NCI-H1417 treated with DMSO at 0.1 percent for 48 hours (cell line): ENCODE data around the gene COQ4.
A peak's percentile ranks its signal among the peaks of the same experiment; 100 is the strongest.

Experiments
- DNase-seq: peaks from one replicate; lab custom pipeline; 2025; lab: John Stamatoyannopoulos, UW

The COQ4 gene

DNA sequence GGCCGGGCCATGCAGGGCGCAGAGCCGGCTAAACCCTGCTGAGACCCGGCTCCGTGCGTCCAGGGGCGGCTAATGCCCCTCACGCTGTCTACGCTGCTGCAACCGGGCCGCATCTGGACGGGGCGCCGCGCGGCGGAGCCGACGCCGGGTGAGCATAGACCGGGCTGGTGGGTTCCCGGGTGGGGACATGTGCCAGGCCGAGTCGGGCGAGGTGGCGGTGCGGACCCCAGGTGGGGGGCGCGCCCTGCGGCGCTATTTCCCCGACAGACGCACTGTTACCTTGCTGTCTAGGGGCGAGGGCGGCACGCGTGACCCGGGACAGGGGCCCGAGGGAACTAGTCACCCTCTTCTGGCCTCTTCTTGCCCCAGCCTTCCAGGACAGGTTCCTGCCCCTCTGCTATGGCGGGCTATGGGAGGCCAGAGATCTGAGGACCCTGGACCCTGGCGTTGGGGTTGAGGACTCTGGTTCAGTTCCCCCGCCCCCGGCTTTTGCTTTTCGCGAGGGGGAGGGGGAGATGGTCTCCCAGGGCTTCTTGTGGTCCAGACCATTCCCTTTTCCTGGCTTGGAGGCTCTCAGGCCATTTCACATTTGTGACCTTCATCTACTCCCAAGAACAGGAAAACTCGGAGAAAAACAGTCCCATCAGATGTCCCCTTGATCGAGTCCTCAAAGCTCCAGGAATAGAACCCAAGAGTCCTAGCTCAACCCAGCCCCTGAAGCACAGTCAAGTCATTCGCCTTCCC lies 18.2 kb downstream of the COQ4 start:
- DNase-seq: no peak

GRCh38 chr9:128341435-128341849 lies 18.8 kb downstream of the COQ4 start:
- no peak for DNase-seq

DNA sequence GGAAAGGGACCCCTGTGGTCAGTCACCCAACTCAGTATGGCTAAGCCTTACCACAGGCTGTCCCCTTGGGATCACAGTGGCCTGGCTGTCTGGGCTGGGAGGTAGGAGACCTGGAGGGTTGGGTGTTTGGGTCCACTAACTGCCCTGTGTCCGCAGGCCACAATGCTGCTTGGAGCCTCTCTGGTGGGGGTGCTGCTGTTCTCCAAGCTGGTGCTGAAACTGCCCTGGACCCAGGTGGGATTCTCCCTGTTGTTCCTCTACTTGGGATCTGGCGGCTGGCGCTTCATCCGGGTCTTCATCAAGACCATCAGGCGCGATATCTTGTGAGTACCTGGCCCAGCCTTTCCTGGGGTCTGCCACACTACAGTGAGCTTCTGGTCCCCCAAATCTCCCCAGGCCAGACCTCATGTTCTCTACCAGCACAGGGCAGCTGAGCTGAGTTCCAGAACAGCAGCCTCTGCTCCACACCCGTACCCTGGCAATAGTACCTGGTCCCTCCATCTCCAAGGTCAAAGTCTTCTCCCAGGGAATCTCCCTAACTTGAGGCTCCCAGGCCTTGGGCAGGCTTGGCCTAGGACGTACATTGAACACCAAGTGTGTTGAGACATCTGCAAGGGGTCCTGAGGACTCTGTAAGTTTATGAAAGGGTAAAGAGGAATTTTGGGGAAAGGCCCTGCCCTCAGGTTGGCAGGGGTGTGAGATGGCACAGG lies 20.5 kb downstream of the COQ4 start:
- DNase-seq: no peak

DNA sequence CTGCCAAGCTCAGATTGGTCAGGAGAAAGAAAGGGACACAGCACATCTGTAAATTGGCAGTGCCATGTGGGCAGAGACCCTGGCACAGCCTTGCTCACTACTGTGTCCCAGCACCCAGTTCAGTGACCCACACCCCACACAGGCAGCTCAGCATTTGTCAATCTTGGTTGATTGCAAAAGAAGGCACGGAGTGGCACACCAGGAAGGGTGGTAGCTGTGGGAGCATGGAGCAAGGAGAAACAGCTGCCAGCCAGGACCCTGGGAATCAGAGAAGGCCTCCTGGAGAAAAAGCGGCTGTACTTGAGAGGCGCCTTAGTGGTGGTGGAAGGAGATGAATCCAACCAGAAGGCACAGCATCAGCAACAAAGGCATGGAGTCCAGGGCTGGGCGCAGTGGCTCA lies 21.2 kb downstream of the COQ4 start:
- no peak for DNase-seq

DNA sequence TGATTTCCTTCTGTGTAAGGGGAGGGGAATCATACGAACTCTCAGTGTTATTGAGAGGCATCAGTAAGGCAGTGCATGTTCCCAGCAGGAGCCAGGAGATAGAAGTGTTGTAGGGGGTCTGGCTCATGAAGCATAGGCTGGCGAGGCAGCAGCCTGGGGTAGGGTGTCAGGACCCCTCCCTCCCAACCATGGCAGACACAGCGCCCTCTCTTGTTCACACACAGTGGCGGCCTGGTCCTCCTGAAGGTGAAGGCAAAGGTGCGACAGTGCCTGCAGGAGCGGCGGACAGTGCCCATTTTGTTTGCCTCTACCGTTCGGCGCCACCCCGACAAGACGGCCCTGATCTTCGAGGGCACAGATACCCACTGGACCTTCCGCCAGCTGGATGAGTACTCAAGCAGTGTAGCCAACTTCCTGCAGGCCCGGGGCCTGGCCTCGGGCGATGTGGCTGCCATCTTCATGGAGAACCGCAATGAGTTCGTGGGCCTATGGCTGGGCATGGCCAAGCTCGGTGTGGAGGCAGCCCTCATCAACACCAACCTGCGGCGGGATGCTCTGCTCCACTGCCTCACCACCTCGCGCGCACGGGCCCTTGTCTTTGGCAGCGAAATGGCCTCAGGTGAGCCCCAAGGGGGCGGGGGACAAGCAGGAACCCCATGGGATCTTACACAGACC lies 22.4 kb downstream of the COQ4 start:
- no peak for DNase-seq

GRCh38 chr9:128349125-128349524 lies 26.5 kb downstream of the COQ4 start:
- no peak for DNase-seq

DNA sequence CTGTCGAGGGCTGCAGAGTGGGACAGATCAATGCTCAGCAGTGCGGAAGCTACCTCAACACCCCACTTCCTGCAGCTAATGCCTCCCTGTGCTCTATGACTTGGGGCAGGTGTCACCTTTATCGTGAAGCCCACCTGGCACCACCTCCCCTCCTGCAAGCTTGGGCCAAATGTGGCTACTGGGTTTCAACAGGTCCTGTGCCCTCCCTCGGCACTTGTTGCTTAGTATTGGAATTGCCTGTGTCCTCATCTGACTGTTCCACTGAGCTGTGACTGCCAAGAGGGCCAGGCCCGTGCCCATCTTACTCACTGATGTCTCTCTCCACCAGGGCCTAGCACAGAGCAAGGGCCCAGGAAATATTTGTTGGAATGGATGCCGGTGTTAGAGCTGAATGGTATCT lies 27.1 kb downstream of the COQ4 start:
- no peak for DNase-seq

DNA sequence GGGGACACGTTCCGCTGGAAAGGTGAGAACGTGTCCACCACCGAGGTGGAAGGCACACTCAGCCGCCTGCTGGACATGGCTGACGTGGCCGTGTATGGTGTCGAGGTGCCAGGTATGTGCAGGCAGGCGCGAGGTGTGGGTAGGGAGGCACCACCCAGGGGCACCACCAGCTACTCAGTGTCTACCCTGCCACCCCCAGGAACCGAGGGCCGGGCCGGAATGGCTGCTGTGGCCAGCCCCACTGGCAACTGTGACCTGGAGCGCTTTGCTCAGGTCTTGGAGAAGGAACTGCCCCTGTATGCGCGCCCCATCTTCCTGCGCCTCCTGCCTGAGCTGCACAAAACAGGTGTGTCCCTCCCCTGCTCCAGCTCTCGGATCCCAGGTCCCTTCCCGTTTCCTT lies 32.8 kb downstream of the COQ4 start:
- DNase-seq: no peak

GRCh38 chr9:128358090-128358489 lies 35.5 kb downstream of the COQ4 start:
- DNase-seq: no peak

- no peak for DNase-seq
These were observed 36.2 kb downstream of the COQ4 start for GRCh38 chr9:128358861-128359260.

GRCh38 chr9:128360826-128361225 lies 38.2 kb downstream of the COQ4 start:
- no peak for DNase-seq

DNA sequence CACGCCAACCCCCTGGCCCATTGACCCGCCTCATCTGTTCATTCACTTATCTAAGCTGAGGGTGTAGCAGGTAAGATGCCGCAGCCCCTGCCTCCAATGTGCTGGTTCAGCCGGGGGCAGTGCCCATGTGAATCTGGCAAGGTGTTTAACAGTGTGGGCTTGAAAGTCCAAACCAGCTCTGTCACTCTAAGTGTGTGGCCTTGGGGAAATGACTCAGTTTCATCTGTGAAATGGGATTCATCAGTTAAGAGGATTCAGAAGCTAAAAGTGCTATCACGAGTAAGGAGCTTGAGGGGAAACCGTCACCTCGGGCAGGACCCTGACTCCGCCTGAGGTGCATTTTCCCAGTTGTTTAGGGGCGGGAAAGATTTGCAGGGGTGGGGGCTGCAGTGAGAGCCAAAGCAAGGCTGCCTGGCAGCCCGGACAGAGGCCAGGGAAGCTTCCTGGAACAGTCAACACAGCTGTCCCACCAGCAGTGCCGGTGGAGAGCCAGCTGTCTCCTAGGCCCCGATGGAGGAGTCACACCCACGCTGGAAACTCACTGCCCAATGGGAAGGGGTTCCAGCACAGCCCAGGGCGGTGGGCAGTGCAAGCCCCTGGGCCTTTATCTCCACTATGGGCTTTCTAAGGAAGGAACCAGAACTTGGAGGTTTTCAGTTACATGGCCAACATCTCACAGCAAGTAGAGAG lies 38.8 kb downstream of the COQ4 start:
- DNase-seq: no peak

- peak; percentile 22 for DNase-seq
These were observed 39.5 kb downstream of the COQ4 start for GRCh38 chr9:128361986-128362646.

GRCh38 chr9:128362774-128363173 lies 40.1 kb downstream of the COQ4 start:
- DNase-seq: no peak

- no peak for DNase-seq
These were observed 42.9 kb downstream of the COQ4 start for GRCh38 chr9:128365525-128365924.

- no peak for DNase-seq
These were observed 46.5 kb downstream of the COQ4 start for GRCh38 chr9:128369024-128369706.

DNA sequence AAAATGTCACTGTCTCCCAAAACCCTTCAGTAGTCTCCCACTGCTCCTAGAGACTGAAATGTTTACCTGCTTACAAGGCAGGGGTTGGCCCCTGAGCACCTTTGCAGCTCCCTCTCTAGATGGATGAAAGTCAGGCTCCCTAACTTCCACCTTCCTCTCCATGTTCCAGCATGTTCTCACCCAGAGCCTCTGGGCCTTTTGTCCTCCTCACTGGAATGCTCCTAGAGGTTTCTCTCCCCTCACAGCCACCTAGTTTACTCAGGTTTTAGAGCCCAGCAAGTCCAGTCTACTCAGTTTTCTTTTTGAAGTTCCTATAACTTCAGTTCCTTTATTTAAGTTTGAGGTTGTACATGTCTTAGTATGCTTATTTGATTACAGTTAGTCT lies 47.7 kb downstream of the COQ4 start:
- DNase-seq: no peak

DNA sequence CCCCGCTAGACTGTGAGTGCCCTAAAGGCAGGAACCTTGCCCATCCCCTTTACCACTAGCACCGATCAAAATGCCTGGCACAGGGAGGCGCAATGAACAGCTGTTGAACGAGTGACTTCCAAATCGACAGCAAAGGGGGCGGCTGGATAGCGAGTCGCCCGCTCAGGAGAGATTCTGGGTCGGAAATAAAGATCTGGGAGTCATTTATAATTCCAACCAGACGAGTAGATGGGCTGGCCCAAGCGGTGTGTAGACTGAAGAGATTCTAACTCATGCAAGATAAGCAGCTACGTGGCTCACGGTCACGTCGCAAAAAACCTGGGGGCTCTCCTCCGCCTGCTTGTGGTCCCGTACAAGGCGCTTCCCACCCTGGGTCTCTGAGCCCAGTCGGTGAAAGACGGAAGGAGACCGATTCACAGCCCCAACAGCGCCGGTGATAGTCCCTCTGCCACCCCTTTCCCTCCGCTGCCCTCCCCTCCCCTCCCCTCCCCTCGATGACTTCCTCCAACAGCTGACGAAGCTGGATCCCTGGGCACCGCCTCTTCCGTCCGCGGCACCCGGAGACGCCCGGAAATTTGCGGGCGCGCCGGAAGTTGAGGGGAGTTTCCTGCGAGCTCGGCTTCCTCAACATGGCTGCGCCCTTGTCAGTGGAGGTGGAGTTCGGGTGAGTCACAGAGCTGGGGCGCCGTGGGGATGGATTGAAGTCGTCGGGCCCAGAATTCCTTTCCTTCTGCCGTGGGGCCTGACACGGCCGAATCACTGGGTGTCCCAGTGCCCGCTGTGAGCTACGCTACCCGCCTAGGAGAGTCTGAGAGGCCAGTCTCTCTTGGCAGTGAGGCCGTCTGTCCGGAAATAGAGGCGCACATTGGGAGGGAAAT lies 48.4 kb downstream of the COQ4 start, which contains the start of gene URM1:
Gene URM1 (plus strand): TSS at position 623 of the 878 bp plus-strand sequence. CDS start 7 bp downstream, at position 630.
- DNase-seq: peak; percentile 57

DNA sequence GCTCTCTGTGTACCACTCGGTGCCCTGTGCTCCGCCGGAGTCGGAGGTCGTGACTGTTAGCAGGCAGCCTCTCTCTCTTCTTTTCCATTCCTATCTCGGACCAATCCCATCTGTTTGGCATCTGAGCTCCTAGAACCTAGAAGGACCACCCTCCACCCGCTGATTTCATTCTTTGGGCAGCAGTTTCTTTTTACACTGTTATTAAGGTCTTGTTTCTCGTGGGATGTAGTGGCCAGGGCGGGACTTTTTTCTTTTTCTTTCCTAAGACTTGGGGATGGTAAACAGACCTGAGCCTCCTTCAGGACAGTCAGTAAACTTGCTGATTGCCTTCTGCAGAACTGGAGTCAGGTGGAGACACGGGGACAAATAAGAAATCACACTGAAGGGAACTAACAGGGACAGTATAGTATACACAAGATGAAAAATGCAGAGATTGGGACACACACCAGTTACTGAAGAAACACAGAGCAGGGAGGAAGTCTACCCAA lies 49.0 kb downstream of the COQ4 start:
- no peak for DNase-seq

DNA sequence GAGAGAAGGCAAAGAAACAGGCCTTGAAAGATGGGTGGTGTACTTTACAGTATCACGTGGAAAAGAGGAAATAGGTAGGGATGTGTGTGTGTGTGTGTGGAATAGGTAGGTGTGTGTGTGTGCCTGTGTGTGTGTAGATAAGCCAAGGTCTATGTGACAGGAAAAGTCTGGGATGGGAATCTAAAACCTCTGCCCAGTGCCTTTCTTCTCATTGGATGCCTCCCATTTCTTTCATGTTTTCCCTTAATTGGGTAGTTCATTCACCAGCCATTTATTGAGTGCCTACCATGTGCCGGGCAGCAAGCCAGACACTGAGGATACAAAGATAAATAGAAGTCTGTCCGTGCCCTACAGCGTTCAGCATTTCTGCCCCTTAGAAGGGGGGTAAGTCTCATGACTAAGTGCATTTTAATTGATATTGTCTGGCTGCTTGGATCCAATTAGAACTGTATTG lies 49.6 kb downstream of the COQ4 start:
- no peak for DNase-seq
